ENCODE results near the gene EPHA4.

The EPHA4 gene

GRCh38 chr2:221377597-221377996, 194.5 kb downstream of the EPHA4 start:
- TF ChIP-seq, protein P1, sequence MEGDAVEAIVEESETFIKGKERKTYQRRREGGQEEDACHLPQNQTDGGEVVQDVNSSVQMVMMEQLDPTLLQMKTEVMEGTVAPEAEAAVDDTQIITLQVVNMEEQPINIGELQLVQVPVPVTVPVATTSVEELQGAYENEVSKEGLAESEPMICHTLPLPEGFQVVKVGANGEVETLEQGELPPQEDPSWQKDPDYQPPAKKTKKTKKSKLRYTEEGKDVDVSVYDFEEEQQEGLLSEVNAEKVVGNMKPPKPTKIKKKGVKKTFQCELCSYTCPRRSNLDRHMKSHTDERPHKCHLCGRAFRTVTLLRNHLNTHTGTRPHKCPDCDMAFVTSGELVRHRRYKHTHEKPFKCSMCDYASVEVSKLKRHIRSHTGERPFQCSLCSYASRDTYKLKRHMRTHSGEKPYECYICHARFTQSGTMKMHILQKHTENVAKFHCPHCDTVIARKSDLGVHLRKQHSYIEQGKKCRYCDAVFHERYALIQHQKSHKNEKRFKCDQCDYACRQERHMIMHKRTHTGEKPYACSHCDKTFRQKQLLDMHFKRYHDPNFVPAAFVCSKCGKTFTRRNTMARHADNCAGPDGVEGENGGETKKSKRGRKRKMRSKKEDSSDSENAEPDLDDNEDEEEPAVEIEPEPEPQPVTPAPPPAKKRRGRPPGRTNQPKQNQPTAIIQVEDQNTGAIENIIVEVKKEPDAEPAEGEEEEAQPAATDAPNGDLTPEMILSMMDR (IDR thresholded peaks at IDR 0.05; ENCODE audit: low read depth, low read length): no peak
- DNase-seq (ENCODE audit: extremely low read depth, low read depth): no peak

DNA sequence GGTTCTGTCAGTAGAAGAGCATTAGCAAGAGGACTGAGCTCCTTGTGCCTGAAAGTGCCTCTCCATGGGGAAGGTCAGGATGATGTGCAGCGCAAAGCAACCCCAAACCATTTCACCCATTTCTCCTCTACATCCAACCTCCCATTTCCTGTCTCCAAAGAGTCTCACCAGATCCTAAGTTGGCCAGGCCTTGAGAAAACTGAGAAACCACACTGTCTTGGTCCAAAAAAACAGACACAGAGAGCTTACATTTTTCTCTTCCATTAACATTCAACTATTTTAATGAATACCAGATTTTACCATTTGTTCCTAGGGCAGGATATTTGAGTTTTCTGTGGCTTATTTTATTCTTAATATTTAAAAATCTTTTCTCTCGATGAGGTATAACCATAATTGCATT, 195.0 kb downstream of the EPHA4 start:
- TF ChIP-seq, protein P1 (IDR thresholded peaks at IDR 0.05; ENCODE audit: low read depth, low read length): no peak
- peak; percentile 11 for DNase-seq (ENCODE audit: extremely low read depth, low read depth)

GRCh38 chr2:221374234-221374633, 197.9 kb downstream of the EPHA4 start:
- TF ChIP-seq, protein P1 (IDR thresholded peaks at IDR 0.05; ENCODE audit: low read depth, low read length): no peak
- DNase-seq (ENCODE audit: extremely low read depth, low read depth): no peak

- TF ChIP-seq, protein P1 (IDR thresholded peaks at IDR 0.05; ENCODE audit: low read depth, low read length): no peak
- no peak for DNase-seq (ENCODE audit: extremely low read depth, low read depth)
These were observed 199.2 kb downstream of the EPHA4 start for GRCh38 chr2:221372907-221373306.

DNA sequence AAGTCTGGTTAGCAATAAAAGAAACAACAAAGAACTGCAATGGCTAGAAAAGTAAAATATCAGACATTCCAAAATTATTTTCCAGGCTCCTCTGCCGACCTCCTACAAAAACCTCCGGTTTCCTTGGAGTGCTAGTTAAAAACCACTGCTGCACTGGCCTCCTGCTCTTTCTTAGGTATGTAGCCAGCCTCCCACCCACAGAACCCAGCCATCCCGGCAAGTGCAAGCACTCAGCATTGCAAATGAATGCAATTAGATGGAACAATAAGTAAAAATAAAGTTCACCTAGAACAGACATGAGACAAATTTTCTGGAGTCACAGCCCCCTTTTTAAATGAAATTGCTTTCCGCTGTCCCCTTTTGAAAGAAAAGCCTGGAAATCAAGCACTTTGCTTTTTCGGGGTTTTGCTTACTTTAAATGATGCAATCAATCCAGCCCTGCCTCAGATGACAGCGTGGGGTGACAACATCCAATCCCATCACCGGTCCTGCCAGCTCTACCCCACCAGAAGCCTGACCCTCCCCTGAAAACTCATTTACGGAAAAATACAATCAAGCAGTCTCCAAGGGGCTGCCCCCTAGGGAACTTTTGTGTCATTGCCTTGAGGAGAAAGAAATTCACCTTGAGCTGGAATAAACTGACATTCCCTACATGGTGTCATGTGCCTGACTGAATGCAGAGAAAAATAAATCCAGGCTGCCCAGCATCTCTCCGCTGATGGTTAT, 199.8 kb downstream of the EPHA4 start:
- DNase-seq (ENCODE audit: extremely low read depth, low read depth): no peak
- TF ChIP-seq, protein P1 (IDR thresholded peaks at IDR 0.05; ENCODE audit: low read depth, low read length): no peak; the same call in 1 of the 2 replicates

GRCh38 chr2:221371347-221371746, 200.8 kb downstream of the EPHA4 start:
- no peak for DNase-seq (ENCODE audit: extremely low read depth, low read depth)
- TF ChIP-seq, protein P1 (IDR thresholded peaks at IDR 0.05; ENCODE audit: low read depth, low read length): no peak

DNA sequence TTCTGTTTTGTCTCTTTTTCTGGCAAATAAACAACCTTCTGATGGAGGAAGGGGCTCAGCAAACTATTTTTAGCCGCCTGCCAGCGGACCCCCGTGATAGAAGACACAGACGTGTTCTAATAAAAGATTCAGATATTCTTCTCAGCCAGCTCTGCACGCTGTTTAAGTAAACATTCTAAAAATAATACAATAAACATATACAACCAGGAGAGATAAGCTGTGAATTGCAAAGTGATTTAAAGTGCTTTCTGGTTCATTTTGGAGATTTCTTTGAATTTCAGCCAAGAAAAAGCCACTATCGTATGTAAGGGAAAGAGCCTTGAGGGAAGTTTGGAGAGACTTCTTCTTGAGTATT, 201.3 kb downstream of the EPHA4 start:
- TF ChIP-seq, protein P1 (IDR thresholded peaks at IDR 0.05; ENCODE audit: low read depth, low read length): no peak
- no peak for DNase-seq (ENCODE audit: extremely low read depth, low read depth)
